Lung (tissue), 12 donors: ENCODE data around the gene MTAP. TPM values are rescaled to one million over a fixed set of nuclear protein-coding genes. Genes with fewer than 3 reads are reported as not detected.
A peak's percentile ranks its signal among the peaks of the same experiment; 100 is the strongest.

ENCODE experiments used
- ATAC-seq: fragments of 200-7000 bp; cut with Tn5 transposase; one replicate; pipeline ENCODE4 v1.9.1; 2020; ENCODE audit warnings: moderate number of reproducible peaks; ENCODE audit not compliant: insufficient read depth, low FRiP score
- DNase-seq, 3 donors: peaks; one replicate each; pipeline ENCODE4 v3.0.0-alpha.2; 2013 to 2017
- H3K27ac ChIP-seq, 2 donors: one replicate each; pipeline ENCODE4 v1.5.1; 2013; ENCODE audit warnings: mild to moderate bottlenecking in 2 of 2, moderate library complexity in 2 of 2, control low read depth in 1 of 2, inconsistent platforms in 1 of 2, low read depth in 1 of 2, low read length in 1 of 2
- H3K27me3 ChIP-seq, 3 donors: one replicate each; pipeline ENCODE4 v1.5.1; 2013; ENCODE audit warnings: low read length in 2 of 3; ENCODE audit not compliant: control insufficient read depth in 3 of 3, insufficient read depth in 3 of 3
- H3K36me3 ChIP-seq, 4 donors: one replicate each; pipeline ENCODE4 v1.5.1; 2013; ENCODE audit warnings: low read length in 4 of 4, mild to moderate bottlenecking in 1 of 4, moderate library complexity in 1 of 4; ENCODE audit not compliant: control insufficient read depth in 4 of 4, insufficient read depth in 4 of 4
- H3K4me1 ChIP-seq, 5 donors: one replicate each; pipeline ENCODE4 v1.5.1; 2013; ENCODE audit warnings: low read length in 5 of 5, mild to moderate bottlenecking in 2 of 5, moderate library complexity in 1 of 5; ENCODE audit not compliant: control insufficient read depth in 5 of 5, insufficient read depth in 5 of 5
- H3K4me3 ChIP-seq: one replicate; pipeline ENCODE4 v1.5.1; 2013; ENCODE audit warnings: mild to moderate bottlenecking, control low read depth, moderate library complexity
- H3K9ac ChIP-seq, 2 donors: one replicate each; pipeline ENCODE4 v1.5.1; 2013; ENCODE audit warnings: low read length in 2 of 2, control low read depth in 1 of 2; ENCODE audit not compliant: insufficient read depth in 1 of 2
- H3K9me3 ChIP-seq, 4 donors: one replicate each; pipeline ENCODE4 v1.5.1; 2013; ENCODE audit warnings: low read length in 3 of 4, mild to moderate bottlenecking in 1 of 4, moderate library complexity in 1 of 4; ENCODE audit not compliant: control insufficient read depth in 4 of 4, insufficient read depth in 3 of 4
- CTCF ChIP-seq: IDR thresholded peaks from 2 replicates; pipeline ENCODE4 v1.5.1; 2012; ENCODE audit warnings: mild to moderate bottlenecking; ENCODE audit errors: control extremely low read depth, extremely low read depth
- WGBS, 2 donors: extraction: QIAGEN DNeasy Blood & Tissue Kit; methylation state at CpG; one replicate each; pipeline ENCODE4 v1.1.7; 2013; 5-methylcytosine and 5-hydroxymethylcytosine counted together
- polyA plus RNA-seq, 2 donors: library from polyadenylated mRNA; stranded (reverse); fragments of 200-250 nt; gene quantifications; one replicate each; pipeline ENCODE4 v1.2.1, GENCODE V29; 2013
- total RNA-seq, 2 donors: library from RNA; depleted of rRNA in 1 of 2; stranded (reverse); fragments of >200 nt in 1 of 2; gene quantifications; one replicate each; pipeline ENCODE4 v1.2.1, GENCODE V29; 2014 to 2021
- donor health status: control.
- donor health status: control.
- donor health status: Bipolar disorder and iron deficiency.
- donor health status: healthy.
- donor health status: DM: yes; HTN: yes; CAD: no.

The MTAP gene
- total and polyA plus RNA-seq, 4 donors = 10.0 to 31.5 (median 18.8) TPM

GRCh38 chr9:21967169-21967568 is 164.7 kb downstream of the MTAP start:
- H3K27me3 ChIP-seq = peaks cover 4 to 88% (median 79%) of the 10 kb centered on the region in 3 donors
- no peak for DNase-seq
- H3K27ac ChIP-seq = no peak overlapping the region
- H3K36me3 ChIP-seq = no peaks in the 10 kb centered on the region
- ATAC-seq = no peak
- H3K9me3 ChIP-seq = peaks cover 0 to 38% (median 0%) of the 10 kb centered on the region in 4 donors
- no peak overlapping the region for H3K9ac ChIP-seq
- peaks cover 0 to 14% (median 8%) of the 10 kb centered on the region in 5 donors for H3K4me1 ChIP-seq
- H3K4me3 ChIP-seq = no peak overlapping the region
- 6 to 10% methylated on average over 19 of the region's 19 CpGs for WGBS, 2 donors
- TF ChIP-seq CTCF = no peak

GRCh38 chr9:21967702-21968101 is 165.3 kb downstream of the MTAP start:
- no peaks in the 10 kb centered on the region for H3K36me3 ChIP-seq
- peaks cover 0 to 38% (median 0%) of the 10 kb centered on the region in 4 donors for H3K9me3 ChIP-seq
- TF ChIP-seq CTCF = no peak
- no peak for DNase-seq
- no peak for ATAC-seq
- no peak overlapping the region for H3K4me3 ChIP-seq
- H3K27me3 ChIP-seq = peaks cover 4 to 91% (median 82%) of the 10 kb centered on the region in 3 donors
- peaks cover 0 to 14% (median 8%) of the 10 kb centered on the region in 5 donors for H3K4me1 ChIP-seq
- no peak overlapping the region for H3K9ac ChIP-seq
- 15 to 25% methylated on average over 10 of the region's 10 CpGs for WGBS, 2 donors
- H3K27ac ChIP-seq = no peak overlapping the region

GRCh38 chr9:21968331-21969010 is 166.0 kb downstream of the MTAP start:
- Histone ChIP-seq H3K27me3 (peaks cover 4 to 96% (median 86%) of the 10 kb centered on the region in 3 donors), H3K27ac (no peak overlapping the region), H3K9me3 (peaks cover 0 to 38% (median 0%) of the 10 kb centered on the region in 4 donors), H3K4me3 (no peak overlapping the region), H3K9ac (no peak overlapping the region), H3K36me3 (no peaks in the 10 kb centered on the region), H3K4me1 (peaks cover 0 to 14% (median 8%) of the 10 kb centered on the region in 5 donors)
- TF ChIP-seq CTCF = no peak
- ATAC-seq = no peak
- peak in 1 of 3 donors; percentile 23 for DNase-seq
- 5 to 10% methylated on average over 41 of the region's 41 CpGs for WGBS, 2 donors
